GM18511 (cell line): Measurements from ENCODE around the gene GALNT2.

Experiments
- ATAC-seq: cut with Tn5 transposase; IDR thresholded peaks from one replicate; pipeline ENCODE4 v1.9.1; 2021; ENCODE audit warnings: mild to moderate bottlenecking, moderate library complexity; ENCODE audit not compliant: unreplicated experiment

Gene GALNT2

GRCh38 chr1:230267338-230268065, 200.5 kb downstream of the GALNT2 start:
- ATAC-seq: no peak

DNA sequence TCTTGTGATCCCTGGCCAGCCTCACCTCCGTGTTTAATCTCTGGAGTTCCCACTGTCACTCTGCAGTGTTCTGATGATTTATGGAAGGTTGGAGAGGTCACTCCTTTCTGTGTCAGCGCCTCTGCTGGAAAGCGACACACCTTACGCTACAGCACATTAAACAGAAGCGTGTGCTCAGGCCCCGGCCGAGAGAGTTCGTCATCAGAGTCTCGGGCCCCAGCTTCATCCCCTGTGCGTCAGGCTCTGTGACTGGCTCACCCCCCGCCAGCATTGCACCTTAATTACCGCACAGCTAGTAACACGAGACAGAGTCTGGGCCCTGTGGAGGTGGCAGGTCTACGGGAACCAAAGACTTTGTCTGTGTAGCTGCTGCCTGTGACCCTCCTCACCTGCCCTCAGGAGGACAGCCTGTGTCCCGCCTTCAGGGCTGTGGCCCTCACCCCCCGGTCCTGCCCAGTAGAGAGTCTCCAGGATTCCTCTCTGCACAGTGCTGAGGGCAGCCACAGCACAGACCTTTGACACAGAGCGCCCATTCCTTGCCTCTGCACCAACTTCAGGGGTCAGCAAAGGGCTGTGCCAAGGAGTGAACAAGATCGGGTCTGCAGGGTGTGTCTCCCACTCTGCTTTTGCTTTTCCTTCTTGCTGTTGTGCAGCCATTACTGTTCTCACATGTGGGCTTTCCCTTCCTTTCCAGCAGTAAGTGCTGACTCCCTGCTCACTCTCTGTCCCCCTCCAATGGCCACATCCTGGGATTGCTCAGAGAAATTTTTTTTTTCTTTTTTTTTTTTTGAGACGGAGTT, 201.5 kb downstream of the GALNT2 start:
- no peak for ATAC-seq

DNA sequence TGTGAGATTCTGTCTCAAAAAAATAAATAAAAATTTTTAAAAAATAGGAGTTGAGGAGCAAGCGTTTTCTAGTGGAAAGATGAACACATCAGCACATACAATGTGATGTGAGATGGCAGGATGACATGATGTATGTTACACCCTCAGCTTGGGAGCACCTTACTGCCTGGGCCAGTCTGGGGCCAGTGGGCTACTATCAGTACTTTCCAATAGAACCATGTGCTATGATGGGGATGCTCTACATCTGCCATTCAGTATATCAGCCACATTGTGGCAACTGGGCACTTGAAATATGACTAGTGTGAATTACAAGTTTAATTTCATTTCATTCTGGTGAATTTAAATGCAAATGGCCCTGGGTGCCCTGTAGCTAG, 203.1 kb downstream of the GALNT2 start:
- ATAC-seq: no peak

- ATAC-seq: no peak
Measured at GRCh38 chr1:230270559-230271281, 203.7 kb downstream of the GALNT2 start.

DNA sequence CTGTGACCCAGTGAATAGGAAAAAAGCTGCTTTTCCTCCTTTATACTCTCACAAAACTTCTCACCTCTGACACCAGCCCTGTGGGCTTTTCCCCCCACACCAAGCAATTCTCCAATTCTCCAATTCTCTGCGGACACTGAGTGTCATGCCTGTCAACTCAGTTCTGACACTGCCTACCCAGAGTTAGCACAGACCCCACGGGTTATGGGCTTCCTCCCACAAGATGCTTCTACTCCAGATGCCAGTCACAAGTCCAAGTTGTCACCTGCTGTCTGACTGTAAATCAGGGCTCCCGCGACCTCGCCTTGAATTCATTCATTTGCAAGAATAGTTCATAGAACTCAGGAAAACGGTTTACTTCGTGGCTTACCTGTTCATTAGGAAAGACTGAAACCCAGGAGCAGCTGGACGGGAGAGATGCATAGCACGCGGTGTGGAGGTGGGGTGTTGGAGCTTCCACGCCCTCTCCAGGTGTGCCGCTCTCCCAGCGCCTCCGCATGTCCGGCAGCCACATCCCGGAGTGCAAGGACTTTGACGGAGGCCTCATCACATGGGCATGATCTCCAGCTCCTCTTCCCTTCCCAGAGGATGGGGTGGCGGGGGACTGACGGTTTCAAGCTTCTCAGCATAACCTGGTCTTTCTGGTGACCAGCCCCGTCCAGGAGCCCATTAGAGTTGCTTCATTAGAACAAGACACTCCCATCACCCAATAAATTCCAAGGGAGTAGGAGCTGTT, 204.4 kb downstream of the GALNT2 start:
- no peak for ATAC-seq

GRCh38 chr1:230272557-230272956, 205.5 kb downstream of the GALNT2 start:
- ATAC-seq: no peak

GRCh38 chr1:230273141-230273710, 206.2 kb downstream of the GALNT2 start:
- no peak for ATAC-seq

- ATAC-seq: no peak
Measured at GRCh38 chr1:230274254-230274653, 207.2 kb downstream of the GALNT2 start.

DNA sequence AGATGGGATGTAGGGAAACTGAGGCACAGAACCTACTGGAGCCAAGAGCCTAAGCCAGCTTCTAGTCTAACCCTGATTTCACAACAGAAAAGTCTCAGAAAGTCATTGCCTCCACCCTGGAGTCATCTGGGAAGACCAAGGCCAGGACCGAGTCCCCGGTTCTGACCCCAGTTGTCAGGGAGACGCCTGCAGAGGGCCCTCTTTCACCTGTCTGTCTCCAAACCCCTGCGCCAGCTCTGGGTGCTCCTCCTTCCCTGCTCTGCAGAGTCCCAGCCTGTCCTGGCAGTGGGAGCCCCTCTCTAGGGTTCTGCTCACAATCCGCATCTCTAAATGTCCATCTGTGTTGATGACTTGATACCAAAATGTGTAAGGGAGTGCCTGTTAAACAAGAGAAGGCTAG, 209.4 kb downstream of the GALNT2 start:
- ATAC-seq: no peak

- no peak for ATAC-seq
Measured at GRCh38 chr1:230277201-230278025, 210.4 kb downstream of the GALNT2 start.

GRCh38 chr1:230278376-230278775, 211.3 kb downstream of the GALNT2 start:
- ATAC-seq: no peak

GRCh38 chr1:230278871-230279582, 212.0 kb downstream of the GALNT2 start:
- no peak for ATAC-seq

DNA sequence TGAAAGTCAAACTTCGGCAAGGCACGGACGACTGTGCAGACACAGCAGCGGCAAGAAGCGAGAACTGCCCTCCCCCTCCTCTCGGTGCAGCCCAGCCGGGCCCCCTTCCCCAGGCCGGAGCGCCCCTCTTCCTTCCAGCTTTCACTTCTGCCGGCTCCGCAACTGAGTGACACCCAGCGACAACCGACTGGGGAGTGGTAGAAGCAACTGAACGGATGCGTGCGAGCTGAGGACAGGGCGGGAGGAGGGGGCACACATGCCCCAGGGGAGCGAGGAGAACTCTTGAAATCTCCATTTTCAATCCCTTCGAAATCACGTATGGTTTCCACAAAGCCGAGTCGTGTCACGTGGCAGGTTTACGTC, 212.5 kb downstream of the GALNT2 start:
- ATAC-seq: no peak

DNA sequence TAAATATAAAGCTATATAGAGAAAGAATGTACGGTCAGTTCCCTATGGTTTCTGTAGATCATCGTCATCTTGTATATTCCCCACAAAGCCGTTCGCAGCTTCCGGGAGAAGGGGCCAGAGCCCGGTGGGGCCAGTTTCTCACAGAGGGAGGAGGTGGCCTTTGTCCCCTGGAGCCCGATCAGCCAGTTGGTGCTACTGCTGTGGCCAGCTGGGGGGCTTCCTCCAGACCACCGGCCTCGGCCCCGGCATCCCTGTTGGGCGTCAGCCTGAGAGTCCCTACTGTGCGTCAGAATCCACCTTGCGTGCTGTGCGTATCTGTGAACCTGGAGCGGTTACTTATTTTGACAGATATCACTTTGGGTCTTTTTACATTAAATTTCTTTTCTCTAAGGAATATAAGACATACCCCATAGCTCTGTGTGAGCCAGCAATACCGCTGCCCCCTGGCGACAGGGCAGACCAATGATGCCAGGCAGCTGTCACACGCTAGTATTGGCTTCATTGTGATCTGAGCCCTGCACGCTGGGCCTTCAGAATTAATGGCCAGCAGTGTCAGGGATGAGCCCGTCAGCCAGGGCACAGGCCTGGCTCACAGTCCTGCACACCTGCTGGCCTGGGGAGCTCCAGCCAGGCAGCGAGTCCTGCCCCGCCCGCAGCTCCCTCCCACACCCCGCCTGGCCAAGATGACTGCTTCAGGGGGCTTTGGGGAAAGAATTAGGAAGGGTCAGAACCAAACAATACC, 213.2 kb downstream of the GALNT2 start:
- ATAC-seq: no peak

- no peak for ATAC-seq
Measured at GRCh38 chr1:230280906-230281413, 213.9 kb downstream of the GALNT2 start.

GRCh38 chr1:230281556-230281955, 214.5 kb downstream of the GALNT2 start:
- ATAC-seq: no peak

GRCh38 chr1:230282157-230282556, 215.1 kb downstream of the GALNT2 start:
- no peak for ATAC-seq

GRCh38 chr1:230283678-230284077, 216.6 kb downstream of the GALNT2 start:
- ATAC-seq: no peak
